Esophagus muscularis mucosa (tissue), 3 donors: ENCODE results near the gene SSRP1.

Experiments used
- POLR2A ChIP-seq: fragments of 450-650 bp; IDR thresholded peaks from one replicate; pipeline ENCODE4 v1.6.1; 2017; ENCODE audit warnings: antibody characterized with exemption, moderate library complexity, mild to moderate bottlenecking, low read depth
- POLR2AphosphoS5 ChIP-seq, 2 donors: sonication (generic); formaldehyde crosslinking; IDR thresholded peaks; one replicate each; pipeline ENCODE4 v1.6.1; 2017; ENCODE audit warnings: antibody characterized with exemption in 2 of 2
- TF ChIP-seq, protein P1 (sequence below), 3 experiments: fragments of 200-600 bp in 2 of 3; fragments of 450-650 bp in 1 of 3; sonication (generic) in 2 of 3; IDR thresholded peaks; one replicate each; pipeline ENCODE4 v1.5.1; 2017 to 2019; ENCODE audit warnings: antibody characterized with exemption in 3 of 3, mild to moderate bottlenecking in 2 of 3, moderate library complexity in 1 of 3

DNA sequence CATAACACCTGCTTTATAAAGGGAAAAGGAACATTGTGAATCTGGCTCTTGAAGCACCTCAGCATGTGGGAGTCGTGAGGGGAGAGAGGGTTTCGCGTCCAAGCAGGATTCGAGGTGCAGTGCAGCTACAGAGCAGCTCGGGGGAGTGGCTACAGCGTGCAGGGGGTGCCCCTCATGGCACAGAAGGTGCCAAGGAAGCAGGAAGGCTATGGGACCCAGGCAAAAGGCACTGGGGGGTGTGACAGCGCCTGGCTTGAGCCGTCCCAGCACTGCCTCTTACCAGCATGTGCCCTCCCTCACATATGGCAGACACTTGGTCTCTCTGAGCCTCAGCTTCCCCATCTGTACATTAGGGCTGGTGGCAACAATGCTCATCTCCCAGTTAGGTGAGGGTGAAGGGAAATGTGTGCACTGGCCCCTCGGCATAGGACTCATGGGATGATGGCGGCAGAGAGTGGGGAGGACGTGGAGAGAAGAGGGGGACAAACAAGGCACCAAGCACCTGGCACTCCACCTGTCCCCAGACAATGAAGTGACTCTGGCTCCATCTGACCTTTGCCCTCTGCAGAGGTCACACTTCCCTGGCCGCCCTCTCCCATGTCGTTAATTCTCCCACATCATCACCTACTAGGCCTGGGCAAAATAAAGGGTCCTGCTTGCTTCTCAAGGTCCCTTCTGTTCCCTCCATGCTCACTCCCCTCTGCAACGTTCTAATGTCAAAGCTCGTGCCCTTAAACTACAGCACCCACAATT lies 21.3 kb downstream of the SSRP1 start:
- TF ChIP-seq, protein P1, sequence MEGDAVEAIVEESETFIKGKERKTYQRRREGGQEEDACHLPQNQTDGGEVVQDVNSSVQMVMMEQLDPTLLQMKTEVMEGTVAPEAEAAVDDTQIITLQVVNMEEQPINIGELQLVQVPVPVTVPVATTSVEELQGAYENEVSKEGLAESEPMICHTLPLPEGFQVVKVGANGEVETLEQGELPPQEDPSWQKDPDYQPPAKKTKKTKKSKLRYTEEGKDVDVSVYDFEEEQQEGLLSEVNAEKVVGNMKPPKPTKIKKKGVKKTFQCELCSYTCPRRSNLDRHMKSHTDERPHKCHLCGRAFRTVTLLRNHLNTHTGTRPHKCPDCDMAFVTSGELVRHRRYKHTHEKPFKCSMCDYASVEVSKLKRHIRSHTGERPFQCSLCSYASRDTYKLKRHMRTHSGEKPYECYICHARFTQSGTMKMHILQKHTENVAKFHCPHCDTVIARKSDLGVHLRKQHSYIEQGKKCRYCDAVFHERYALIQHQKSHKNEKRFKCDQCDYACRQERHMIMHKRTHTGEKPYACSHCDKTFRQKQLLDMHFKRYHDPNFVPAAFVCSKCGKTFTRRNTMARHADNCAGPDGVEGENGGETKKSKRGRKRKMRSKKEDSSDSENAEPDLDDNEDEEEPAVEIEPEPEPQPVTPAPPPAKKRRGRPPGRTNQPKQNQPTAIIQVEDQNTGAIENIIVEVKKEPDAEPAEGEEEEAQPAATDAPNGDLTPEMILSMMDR (IDR thresholded peaks at IDR 0.05) = no peak
- TF ChIP-seq POLR2AphosphoS5 (IDR thresholded peaks at IDR 0.05) (no peak), POLR2A (no peak)
